A549 (cell line): ENCODE measurements around the gene SIGLEC9.

Experiments used
- CTCF ChIP-seq: fragments of >200 bp; sonication (Bioruptor Twin); formaldehyde crosslinking; IDR thresholded peaks from 3 replicates; pipeline ENCODE4 v1.5.1; 2016
- USF2 ChIP-seq: fragments of 450-650 bp; IDR thresholded peaks from 2 replicates; pipeline ENCODE4 v1.6.1; 2014; ENCODE audit warnings: antibody characterized with exemption

- TF ChIP-seq USF2 (no peak), CTCF (no peak)
Observed at GRCh38 chr19:51127032-51127431, 2.3 kb downstream of the SIGLEC9 start.
